Esophagus muscularis mucosa (tissue), 4 donors: ENCODE measurements around the gene RAB3C. TPM values are rescaled to one million over a fixed set of nuclear protein-coding genes. Genes with fewer than 3 reads are reported as not detected.
"Not testable (repeated sequence)": the region's sequence is repeated elsewhere in the genome, so short reads cannot be mapped to it uniquely, and the experiment has no call there.

Experiments used
- DNase-seq: peaks from one replicate; pipeline ENCODE4 v3.0.0-alpha.2; 2017; ENCODE audit errors: extremely low spot score
- H3K27ac ChIP-seq, 4 donors: fragments of 200-600 bp; sonication (generic); replicated peaks in 1 of 4; 1 replicate in 3 of 4; 2 replicates in 1 of 4; pipeline ENCODE4 v1.5.1; 2016 to 2019; ENCODE audit warnings: mild to moderate bottlenecking in 1 of 4
- H3K27me3 ChIP-seq, 4 donors: fragments of 200-600 bp; sonication (generic); one replicate each; pipeline versions ENCODE4 v1.5.1 to v1.6.0; 2016 to 2019
- H3K36me3 ChIP-seq, 4 donors: fragments of 200-600 bp; sonication (generic); one replicate each; pipeline ENCODE4 v1.5.1; 2016 to 2019
- H3K4me1 ChIP-seq, 4 donors: fragments of 200-600 bp; sonication (generic); one replicate each; pipeline ENCODE4 v1.5.1; 2016 to 2019
- H3K4me3 ChIP-seq, 4 donors: fragments of 200-600 bp; sonication (generic); 1 replicate in 2 of 4; 2 replicates in 2 of 4; pipeline ENCODE4 v1.5.1; 2016 to 2019; ENCODE audit warnings: mild to moderate bottlenecking in 4 of 4, moderate library complexity in 1 of 4
- H3K9me3 ChIP-seq, 4 donors: fragments of 200-600 bp; sonication (generic); 1 replicate in 3 of 4; 2 replicates in 1 of 4; pipeline ENCODE4 v1.5.1; 2016 to 2019
- CTCF ChIP-seq, 3 experiments: fragments of 200-600 bp in 2 of 3; fragments of 450-650 bp in 1 of 3; sonication (generic) in 2 of 3; IDR thresholded peaks; one replicate each; pipeline ENCODE4 v1.5.1; 2017 to 2019; ENCODE audit warnings: antibody characterized with exemption in 3 of 3, mild to moderate bottlenecking in 2 of 3, moderate library complexity in 1 of 3
- EP300 ChIP-seq: sonication (generic); formaldehyde crosslinking; IDR thresholded peaks from one replicate; pipeline ENCODE4 v1.6.1; 2017; ENCODE audit warnings: antibody characterized with exemption
- POLR2A ChIP-seq: fragments of 450-650 bp; IDR thresholded peaks from one replicate; pipeline ENCODE4 v1.6.1; 2017; ENCODE audit warnings: antibody characterized with exemption, moderate library complexity, mild to moderate bottlenecking, low read depth
- POLR2AphosphoS5 ChIP-seq, 2 donors: sonication (generic); formaldehyde crosslinking; IDR thresholded peaks; one replicate each; pipeline ENCODE4 v1.6.1; 2017; ENCODE audit warnings: antibody characterized with exemption in 2 of 2
- WGBS: methylation state at CpG from one replicate; pipeline ENCODE4 v1.1.5; 2018; 5-methylcytosine and 5-hydroxymethylcytosine counted together
- intact Hi-C: fragments of 100-400 bp; cut with DNase I; formaldehyde crosslinking; loops from one replicate; pipeline ENCODE4 v1.15.1; 2023
- total RNA-seq, 4 donors: library from RNA; depleted of rRNA; stranded (reverse); fragments of >200 nt; gene quantifications; one replicate each; pipeline versions ENCODE4 v1.1.0 to v1.2.1, GENCODE V29; 2016

The RAB3C gene, protein sequence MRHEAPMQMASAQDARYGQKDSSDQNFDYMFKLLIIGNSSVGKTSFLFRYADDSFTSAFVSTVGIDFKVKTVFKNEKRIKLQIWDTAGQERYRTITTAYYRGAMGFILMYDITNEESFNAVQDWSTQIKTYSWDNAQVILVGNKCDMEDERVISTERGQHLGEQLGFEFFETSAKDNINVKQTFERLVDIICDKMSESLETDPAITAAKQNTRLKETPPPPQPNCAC
- total RNA-seq, result 1 to 10 TPM; 2.6 to 9.6 (median 5.9) TPM

DNA sequence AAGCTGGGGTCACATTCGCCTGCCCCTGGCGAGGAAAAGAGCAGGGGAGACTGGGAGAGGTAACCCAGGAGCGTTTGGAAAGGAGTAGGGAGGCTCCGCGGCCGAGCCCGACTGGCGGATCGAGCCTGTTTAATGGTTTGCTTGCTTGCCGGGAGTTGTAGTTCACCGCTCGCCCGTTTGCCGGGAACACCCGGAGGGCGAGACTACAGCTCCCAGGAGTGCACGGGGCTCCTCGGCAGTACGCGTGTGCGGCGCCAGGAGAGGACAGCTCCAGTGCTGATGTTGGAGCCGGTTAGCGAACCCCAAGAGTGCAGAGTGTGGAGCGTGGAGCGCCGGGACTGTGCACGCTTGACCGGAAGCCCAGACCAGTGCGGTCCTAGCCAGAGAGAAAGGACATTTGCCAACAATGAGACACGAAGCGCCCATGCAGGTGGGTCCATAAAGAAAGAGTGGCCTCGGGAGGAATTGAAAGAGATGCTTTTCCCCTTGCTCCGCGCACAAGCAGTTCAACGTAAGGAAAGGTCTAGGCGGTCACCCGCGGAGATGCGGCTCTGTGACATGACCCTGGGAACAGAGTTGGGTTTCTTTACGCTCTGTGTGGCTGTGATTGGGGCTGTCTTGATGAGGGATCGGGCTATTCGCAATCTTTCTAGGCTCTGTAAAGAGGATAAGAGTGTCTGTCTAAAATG, at the start of gene RAB3C:
Gene RAB3C (plus strand): TSS at position 273 of the 689 bp plus-strand sequence. CDS start 134 bp downstream, at position 407.
- intact Hi-C loops, result no loop called here
- Histone ChIP-seq H3K9me3 (no peaks in the 10 kb centered on the region), H3K4me3 (peak within 1 kb of the TSS; percentile 49 to 53 (median 50)), H3K4me1 (peaks cover 13 to 19% (median 19%) of the 10 kb centered on the region in 4 donors), H3K27me3 (peaks cover 0 to 42% (median 11%) of the 10 kb centered on the region in 4 donors), H3K27ac (no peak within 1 kb of the TSS), H3K36me3 (no peaks in the 10 kb centered on the region)
- no peak for TF ChIP-seq POLR2A
- TF ChIP-seq POLR2AphosphoS5 (IDR thresholded peaks at IDR 0.05), result peak; percentile 15 to 72
- no peak for DNase-seq
- WGBS, result 2% methylated on average over 24 of the region's 43 CpGs

DNA sequence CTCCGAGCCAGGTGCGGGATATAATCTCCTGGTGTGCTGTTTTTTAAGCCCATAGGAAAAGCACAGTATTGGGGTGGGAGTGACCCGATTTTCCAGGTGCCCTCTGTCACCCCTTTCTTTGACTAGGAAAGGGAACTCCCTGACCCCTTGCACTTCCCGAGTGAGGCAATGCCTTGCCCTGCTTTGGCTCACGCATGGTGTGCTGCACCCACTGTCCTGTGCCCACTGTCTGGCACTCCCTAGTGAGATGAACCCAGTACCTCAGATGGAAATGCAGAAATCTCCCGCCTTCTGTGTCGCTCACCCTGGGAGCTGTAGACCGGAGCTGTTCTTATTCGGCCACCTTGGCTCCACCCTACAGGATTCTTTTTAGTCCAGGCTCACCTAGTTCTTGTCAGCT, 40.9 kb upstream of the RAB3C start:
- DNase-seq, H3K4me3 ChIP-seq, H3K36me3 ChIP-seq, H3K27ac ChIP-seq, intact Hi-C loops, H3K27me3 ChIP-seq, H3K4me1 ChIP-seq: not testable (repeated sequence)
- peaks cover 0 to 11% (median 2%) of the 10 kb centered on the region in 4 donors for H3K9me3 ChIP-seq
- 94% methylated on average over 8 of the region's 9 CpGs for WGBS

DNA sequence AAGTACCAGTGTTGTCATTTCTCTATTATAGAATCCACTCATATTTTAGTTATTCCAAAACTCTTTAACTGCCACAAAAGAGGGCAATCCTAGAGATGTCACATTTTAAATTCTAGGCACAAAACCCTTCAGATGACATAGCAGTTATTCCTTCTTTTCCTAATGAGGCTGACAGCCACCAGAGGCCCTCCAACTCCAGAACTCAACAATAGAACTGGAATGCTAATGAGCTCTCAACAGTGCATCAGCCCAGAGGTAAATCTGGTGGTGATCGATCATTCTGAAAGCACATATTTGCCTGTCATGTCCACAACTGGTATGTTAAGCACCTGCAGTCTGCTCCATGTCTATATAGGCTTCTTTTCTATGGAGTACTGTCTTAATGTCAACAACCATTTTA, 40.2 kb upstream of the RAB3C start:
- Histone ChIP-seq H3K4me1 (no peaks in the 10 kb centered on the region), H3K27me3 (no peaks in the 10 kb centered on the region), H3K36me3 (no peaks in the 10 kb centered on the region), H3K4me3 (no peak overlapping the region), H3K9me3 (peaks cover 0 to 11% (median 2%) of the 10 kb centered on the region in 4 donors), H3K27ac (no peak overlapping the region)
- WGBS, result 86% methylated on average over 1 of the region's 1 CpG
- DNase-seq, result no peak
- TF ChIP-seq EP300 (no peak), CTCF (IDR thresholded peaks at IDR 0.05) (no peak), POLR2AphosphoS5 (IDR thresholded peaks at IDR 0.05) (no peak), POLR2A (no peak)
- intact Hi-C loops, result no loop called here

DNA sequence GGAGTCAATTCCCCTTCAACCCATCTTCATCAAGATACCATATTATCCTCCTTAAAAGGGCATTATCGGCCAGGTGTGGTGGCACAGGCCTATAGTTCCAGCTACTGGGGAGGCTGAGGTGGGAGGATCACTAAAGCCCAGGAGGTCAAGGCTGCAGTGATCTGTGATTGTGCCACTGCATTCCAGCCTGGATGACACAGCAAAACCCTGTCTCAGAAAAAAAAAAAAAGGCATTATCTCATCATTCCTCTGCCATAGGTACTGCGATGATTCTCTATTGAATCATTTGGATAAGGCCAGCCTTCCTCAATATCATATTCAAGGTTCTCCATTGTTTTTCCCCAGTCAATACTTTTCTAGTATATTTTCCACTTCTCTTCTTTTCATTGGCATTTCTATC, 39.2 kb upstream of the RAB3C start:
- Histone ChIP-seq H3K9me3 (peaks cover 0 to 11% (median 2%) of the 10 kb centered on the region in 4 donors), H3K4me3 (no peak overlapping the region), H3K36me3 (no peaks in the 10 kb centered on the region), H3K4me1 (no peaks in the 10 kb centered on the region), H3K27me3 (no peaks in the 10 kb centered on the region), H3K27ac (no peak overlapping the region)
- no peak for DNase-seq
- intact Hi-C loops, result no loop called here
- no peak for TF ChIP-seq EP300
- 97% methylated on average over 2 of the region's 2 CpGs for WGBS

GRCh38 chr5:58544195-58544594, 38.7 kb upstream of the RAB3C start:
- Histone ChIP-seq H3K27me3 (no peaks in the 10 kb centered on the region), H3K4me3 (no peak overlapping the region), H3K36me3 (no peaks in the 10 kb centered on the region), H3K4me1 (no peaks in the 10 kb centered on the region), H3K9me3 (peaks cover 0 to 11% (median 2%) of the 10 kb centered on the region in 4 donors), H3K27ac (no peak overlapping the region)
- intact Hi-C loops, result no loop called here
- DNase-seq, result no peak
- TF ChIP-seq EP300, result no peak
- no peak for TF ChIP-seq POLR2AphosphoS5 (IDR thresholded peaks at IDR 0.05)
- no peak for TF ChIP-seq POLR2A
- no peak for TF ChIP-seq CTCF (IDR thresholded peaks at IDR 0.05)
- WGBS, result 44% methylated on average over 1 of the region's 1 CpG

GRCh38 chr5:58544926-58545325, 37.9 kb upstream of the RAB3C start:
- H3K4me1 ChIP-seq, result no peaks in the 10 kb centered on the region
- no peak for DNase-seq
- no peak for TF ChIP-seq POLR2AphosphoS5 (IDR thresholded peaks at IDR 0.05)
- no peak for TF ChIP-seq EP300
- TF ChIP-seq CTCF (IDR thresholded peaks at IDR 0.05), result no peak
- TF ChIP-seq POLR2A, result no peak
- H3K27me3 ChIP-seq, result no peaks in the 10 kb centered on the region
- intact Hi-C loops, result no loop called here
- no peak overlapping the region for H3K4me3 ChIP-seq
- H3K9me3 ChIP-seq, result peaks cover 0 to 11% (median 2%) of the 10 kb centered on the region in 4 donors
- 65% methylated on average over 2 of the region's 2 CpGs for WGBS
- H3K27ac ChIP-seq, result no peak overlapping the region
- no peaks in the 10 kb centered on the region for H3K36me3 ChIP-seq
